DMS 273 treated with DMSO at 0.1 percent for 48 hours (cell line): ENCODE data around the gene ARHGEF10L.
A peak's percentile ranks its signal among the peaks of the same experiment; 100 is the strongest.

Experiments used
- DNase-seq: peaks from one replicate; lab custom pipeline; 2025; lab: John Stamatoyannopoulos, UW

The ARHGEF10L gene

DNA sequence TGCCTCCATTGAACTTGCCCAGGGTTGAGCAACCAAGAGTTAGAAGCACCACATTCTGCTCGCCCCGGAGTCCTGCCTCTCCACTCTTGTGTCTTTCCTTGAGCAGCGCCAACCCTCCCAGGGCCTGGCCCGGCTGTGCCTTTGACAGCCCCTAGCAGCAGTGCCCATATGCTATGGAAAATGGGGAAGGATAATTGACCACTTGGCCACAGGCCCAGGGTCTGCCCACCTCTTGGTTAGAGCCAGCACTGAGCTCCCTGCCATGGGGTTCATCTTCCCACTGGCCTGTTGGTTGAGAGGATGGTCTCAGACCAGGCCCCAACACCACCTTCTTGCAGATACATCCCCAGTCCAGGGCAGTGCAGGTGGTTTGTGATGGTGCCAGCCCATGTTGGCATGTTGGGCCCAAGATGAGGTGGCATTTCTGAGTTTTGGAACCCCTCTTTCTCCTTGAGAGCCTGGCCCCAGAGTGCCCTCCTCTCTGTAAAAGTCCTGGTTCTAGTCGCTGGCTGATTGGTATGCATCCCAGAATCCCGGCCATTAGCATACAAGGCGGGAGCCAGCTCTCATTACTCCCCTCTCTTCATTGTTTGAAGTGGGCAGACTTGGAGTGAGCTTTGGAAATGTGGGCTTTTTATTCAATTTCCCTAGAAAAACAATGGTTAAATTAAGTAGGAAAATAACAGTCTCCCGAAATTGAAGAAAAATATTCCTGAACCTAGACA is 7.6 kb downstream of the ARHGEF10L start:
- DNase-seq = no peak

GRCh38 chr1:17549384-17549783 is 9.9 kb downstream of the ARHGEF10L start:
- DNase-seq = no peak

DNA sequence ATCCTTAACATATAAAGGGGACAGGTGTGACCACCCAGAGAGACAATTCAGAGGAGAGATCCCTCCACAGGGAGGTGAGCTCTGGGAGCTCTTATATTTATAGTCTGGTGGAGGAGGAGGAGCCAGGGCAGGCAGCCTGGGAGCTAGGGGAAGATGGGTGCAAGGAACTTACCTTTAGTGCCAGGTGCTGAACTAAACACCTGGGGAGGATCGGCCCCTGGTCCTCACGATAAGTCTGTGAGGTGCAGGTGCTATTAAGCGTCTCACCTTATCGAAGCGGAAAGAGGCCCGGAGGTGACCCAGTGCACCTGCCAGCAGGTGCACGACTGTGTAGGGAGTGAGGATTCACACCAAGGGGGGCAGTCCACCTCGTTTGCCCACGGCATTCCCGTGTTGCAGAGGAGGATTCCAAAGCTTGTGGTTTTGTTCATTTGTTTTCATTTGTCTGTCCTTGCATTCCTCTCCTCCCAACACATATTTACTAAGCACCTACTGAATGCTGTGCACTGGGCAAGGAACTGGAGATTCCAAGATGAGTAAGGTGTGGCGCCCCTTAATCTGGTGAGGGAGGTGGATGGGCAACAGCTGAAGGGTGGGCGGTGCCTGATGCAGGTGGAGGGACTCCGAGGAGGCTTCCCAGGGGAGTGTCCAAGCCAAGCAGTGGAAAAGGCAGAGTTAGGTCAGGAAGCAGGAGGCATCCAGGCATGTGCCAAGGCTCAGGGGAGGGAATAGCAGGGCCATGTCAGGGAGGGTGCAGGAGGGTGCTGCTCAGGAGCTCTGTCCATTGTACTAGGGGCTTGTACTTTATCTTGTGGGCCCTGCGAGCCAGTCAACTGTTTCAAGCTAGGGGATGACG is 11.5 kb downstream of the ARHGEF10L start:
- no peak for DNase-seq

DNA sequence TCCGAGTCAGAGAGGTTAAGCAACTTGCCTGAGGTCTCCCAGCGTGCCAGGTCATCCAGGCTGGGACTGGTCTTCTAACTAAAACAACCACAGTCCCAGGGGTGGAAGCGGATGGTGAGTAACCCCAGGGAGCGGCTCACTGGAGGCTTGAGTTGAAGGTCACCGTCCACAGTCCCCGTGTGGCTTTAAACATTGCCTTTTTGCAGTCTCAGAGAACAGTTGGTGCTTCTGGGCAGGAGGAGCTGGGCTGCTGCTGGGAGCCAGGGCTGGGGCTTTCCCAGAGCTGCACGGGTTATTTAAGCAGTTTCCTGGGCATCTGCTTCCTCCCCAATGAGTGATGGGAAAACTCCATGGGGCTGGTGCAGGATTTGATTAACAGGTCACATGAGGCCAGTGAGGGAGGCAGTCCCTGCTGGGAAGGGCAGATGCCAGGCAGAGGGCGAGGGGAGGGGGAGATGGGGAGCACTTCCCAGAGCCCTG is 12.3 kb downstream of the ARHGEF10L start:
- DNase-seq = peak; percentile 86

DNA sequence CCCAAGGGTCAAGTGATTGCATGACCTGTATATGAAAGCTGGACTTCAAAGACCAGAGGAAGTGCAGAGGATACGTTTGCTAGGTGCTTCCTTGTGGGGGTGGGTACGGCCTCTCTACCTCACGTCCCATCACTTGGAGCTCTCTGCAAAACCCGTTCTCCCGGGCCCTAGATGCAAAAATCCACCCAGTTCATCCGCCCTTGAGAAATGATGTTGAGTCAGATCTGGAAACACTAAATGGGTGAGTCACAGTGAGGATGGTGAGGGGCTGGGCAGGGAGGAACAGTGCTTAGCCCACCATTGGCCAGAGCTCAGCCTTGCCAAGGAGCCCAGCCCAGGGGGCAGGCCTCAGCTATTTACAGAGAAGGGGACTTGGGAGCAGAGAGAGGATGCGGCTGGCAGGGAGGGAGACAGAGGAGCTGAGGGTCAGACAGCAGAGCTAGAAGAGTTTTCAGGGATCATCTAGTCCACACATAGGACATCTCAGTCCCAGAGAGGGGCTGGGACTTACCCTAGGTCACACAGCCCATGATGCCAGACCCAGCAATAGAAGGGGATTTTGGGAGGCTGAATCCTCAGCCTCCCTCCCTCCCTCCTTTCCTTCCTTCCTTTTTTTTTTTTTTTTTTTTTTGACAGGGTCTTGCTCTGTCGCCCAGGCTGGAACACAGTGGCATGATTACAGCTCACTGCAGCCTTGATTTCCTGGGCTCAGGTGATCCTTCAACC is 14.6 kb downstream of the ARHGEF10L start:
- DNase-seq = no peak

GRCh38 chr1:17554954-17555353 is 15.5 kb downstream of the ARHGEF10L start:
- no peak for DNase-seq

- no peak for DNase-seq
Measured at GRCh38 chr1:17557986-17558385, 18.5 kb downstream of the ARHGEF10L start.

- no peak for DNase-seq
Measured at GRCh38 chr1:17558541-17558940, 19.0 kb downstream of the ARHGEF10L start.

DNA sequence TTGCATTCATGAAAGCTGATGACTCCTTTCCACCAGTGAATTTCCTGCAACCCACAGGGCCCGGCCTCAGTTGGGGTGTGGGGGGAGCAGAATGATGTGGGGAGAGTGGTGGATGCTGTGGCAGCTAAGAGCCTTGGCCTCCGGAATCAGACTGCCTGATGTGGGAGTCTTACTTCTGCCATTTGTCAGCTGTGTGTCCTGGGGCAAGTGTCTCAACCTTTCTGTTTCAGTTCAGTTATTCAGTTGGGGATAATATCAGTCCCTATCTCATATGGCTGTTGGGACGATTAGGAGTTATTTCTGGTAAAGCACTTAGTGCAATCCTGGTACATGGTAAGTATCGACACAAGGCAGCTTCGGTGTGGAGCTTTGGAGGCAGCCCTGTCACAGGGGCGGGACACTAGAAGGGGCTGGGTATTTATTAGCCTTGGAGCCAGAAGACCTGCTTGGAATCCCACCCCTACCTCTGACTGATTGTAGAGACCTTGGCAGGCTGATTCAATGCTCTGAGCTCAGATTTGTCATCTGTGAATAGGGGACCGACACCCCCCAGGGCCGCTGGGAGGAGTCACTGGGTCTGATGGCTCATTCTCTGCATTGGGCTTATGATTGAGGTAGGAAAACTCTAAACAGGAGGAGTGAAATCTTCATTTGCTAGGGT is 19.6 kb downstream of the ARHGEF10L start:
- DNase-seq = no peak

- DNase-seq = no peak
Measured at GRCh38 chr1:17559615-17560419, 20.3 kb downstream of the ARHGEF10L start.

DNA sequence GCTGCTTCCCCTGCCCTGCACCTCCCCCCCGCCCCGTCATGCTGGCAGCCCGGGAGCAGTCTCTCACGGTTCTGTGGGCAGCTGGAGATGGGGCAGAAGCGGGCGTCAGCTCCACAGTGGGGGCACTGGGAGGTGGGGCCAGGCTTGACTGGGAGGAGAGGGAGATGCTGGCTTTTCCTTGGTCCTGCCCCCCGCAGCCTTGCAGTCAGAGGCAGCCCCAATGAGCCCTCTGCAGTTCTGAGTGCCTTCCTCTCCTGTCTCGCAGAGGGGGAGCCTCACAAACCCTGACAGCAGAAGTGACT is 21.7 kb downstream of the ARHGEF10L start:
- DNase-seq = no peak

GRCh38 chr1:17561561-17561985 is 22.1 kb downstream of the ARHGEF10L start:
- no peak for DNase-seq

DNA sequence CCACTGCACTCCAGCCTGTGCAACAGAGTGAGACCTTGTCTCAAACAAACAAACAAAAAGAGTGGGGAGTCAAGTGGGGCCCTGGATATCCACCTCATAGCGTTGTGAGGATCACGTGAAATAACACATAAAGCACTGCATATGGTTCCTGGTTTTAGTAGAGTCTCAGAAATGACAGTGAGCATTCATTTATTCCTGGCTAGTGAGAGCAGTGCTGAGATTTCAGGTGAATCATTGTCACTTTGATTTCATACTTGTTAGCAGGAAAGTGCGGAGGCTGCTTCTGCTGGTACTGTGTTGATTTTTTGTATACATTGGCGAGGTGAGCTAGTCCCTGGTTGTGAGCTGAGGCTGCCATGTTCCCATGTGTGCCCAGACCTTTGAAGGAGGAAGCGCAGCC is 22.9 kb downstream of the ARHGEF10L start:
- DNase-seq = no peak

DNA sequence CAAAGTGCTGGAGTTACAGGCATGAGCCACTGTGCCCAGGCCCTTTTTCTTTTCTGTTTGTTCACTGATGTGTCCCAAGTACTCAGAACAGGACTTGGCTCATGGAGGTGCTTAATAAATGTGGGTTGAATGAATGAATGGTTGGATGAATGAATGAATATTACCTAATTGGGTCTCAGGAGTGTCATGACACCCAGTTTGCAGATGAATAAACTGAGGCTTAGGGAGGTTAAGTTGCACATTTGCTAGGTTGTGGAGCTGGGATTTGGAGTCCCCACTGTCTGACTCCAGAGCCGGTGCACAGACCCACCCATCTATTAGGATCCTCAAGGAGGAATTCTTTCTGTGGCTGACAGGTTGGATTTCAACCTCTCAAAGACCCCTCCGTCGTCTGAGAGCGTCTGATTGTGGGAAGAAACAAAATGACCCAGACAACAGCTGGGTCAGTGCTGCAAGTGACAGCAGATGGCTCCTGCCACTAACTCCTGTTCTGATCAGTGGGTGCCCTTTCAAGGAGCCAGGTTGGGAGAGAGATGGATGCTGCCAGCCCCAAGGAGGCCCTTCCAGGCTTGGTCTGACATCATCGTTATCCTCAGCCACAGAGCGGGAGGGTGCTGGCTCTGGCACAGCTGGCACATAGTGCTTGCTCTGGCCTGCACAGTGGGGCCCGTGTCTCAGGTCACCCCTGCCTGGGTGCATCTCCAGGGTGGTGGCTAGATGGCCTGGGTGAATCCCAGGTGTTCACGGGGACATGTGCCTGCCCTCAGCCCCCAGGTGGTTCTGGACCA is 24.2 kb downstream of the ARHGEF10L start:
- no peak for DNase-seq

DNA sequence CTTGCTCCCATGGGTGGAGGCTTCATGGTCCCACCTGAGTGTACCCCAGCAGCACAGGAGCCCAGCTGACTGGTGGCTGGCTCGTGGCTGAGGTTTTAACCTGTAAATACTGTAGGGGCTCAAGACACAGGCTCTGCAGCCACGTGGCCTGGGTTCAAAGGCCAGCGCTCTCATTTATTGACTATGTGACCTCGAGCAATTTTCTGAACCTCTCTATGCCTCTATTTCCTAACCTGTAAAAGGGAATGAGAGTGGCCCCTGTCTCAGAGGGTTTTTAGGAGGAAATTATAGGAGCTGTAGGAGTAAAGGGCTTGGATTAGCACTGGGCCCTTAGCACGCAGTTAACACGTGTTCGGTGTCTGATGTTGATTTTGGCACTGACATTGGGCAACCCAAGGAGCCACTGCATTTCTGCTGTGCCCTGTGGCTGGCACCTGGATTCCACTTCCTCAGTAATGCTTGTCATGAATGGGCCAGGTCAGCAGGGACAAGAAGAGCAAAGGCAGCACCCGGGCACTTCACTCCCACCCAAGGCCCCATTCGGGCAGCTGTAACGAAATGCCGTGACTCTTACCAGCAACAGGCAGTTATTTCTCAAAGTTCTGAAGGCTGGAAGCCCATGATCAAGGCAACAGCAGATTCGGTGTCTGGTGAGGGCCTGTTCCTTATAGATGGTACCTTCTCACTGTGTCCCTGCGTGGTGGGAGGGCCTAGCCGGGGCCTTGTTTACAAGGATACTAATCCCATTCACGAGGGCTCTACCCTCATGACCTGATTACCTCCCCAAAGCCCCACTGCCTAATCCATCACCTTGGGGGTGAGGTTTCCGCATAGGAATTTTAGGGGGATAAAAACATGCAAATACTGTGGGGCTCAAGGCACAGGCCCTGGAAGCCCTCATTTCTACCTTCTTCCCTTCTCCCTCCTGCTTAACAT is 25.2 kb downstream of the ARHGEF10L start:
- DNase-seq = no peak

DNA sequence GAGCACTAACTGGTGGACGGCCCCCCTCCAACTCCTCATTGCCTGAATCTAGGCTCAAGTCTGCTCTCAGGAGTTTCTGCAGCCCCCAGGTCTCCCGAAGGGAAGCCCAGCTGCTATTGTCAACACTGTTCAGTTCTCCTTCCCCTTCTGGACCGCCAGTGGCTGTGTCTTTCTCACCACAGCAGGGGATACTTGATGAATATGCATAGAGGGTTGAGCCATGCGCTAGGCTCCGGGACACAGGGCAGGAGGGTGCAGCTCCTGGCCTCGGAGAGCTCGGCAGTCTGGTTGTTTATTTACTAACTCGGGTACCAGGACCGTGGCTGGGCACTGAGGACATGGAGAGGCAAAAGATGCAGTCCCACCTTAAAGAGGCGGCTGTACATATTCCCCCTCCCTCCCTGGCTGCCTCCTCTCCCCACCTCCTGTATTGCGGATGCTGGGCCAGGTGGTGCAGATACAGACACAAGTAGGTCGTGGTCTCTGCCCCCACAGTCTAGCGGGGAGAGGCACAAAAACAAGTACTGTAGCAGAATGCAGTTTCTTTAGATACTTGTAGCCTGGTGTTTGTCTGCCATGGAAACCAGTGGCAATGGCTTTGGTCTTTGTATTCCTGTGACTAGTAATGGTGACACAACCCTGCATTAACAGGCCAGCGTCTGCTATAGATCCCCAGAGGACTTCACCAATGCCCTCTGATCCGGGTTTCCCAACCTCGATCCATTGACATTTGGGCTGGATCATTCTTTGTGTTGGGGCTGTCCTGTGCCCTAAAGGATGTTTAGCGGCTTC is 26.2 kb downstream of the ARHGEF10L start:
- peak; percentile 26 for DNase-seq

GRCh38 chr1:17566417-17566816 is 26.9 kb downstream of the ARHGEF10L start:
- DNase-seq = no peak

DNA sequence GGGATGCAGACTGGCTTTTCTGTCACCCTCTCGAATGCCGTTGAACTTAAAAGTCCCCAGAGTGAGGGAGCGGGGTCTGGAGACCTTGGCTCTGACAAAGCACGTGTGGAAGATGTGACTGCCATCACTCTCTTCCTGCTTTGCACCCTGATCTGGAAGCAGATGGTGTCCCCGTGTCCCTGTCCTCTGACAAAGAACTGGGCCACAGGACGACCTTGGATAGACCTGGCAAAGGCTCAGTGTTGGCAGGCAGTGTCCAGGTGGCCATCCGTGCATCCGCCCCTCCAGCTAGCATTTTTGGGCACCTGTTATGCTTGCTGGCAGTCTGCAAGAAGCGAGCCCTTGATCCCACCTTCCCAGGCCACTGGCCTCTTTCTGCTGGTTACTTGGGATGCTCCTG is 27.4 kb downstream of the ARHGEF10L start:
- no peak for DNase-seq

DNA sequence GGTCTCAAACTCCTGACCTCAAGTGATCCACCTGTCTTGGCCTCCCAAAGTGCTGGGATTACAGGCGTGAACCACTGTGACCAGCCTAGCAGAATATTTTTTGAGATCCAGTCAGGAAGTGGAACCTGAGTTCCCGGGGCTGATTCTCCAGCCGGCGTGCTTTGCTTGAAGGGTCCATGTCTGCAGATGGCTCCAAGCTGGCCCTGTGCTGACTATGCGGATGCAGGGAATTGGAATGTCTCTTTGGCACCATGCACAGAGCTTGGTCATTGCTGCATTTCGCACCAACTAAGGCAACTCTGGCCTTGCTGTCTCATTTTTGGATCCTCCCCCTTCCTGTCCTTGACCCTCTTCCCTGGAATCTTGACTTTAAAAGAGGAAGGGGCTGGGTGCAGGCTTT is 28.1 kb downstream of the ARHGEF10L start:
- DNase-seq = no peak
